ENCODE results near the gene DMD.

Gene DMD

DNA sequence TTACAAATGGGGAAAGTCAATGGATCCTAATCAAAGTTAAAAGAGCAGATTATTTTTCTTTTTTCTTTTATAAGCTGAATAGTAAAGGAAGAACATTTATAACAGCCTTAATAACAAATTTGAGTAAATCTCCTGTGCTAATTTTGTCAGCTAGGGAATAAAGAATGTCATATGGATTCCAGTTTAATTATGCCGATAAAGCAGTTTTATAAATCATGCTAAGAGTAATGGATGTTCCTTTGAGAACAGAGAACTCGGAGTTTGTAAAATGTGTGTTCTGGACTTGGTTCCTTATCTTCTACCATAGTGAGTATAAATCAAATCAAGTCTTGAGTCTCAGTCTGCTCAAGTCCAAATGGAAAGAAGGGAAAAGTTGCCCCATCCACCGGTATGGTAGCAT is 1959.2 kb downstream of the DMD start:
- TF ChIP-seq, protein P1, sequence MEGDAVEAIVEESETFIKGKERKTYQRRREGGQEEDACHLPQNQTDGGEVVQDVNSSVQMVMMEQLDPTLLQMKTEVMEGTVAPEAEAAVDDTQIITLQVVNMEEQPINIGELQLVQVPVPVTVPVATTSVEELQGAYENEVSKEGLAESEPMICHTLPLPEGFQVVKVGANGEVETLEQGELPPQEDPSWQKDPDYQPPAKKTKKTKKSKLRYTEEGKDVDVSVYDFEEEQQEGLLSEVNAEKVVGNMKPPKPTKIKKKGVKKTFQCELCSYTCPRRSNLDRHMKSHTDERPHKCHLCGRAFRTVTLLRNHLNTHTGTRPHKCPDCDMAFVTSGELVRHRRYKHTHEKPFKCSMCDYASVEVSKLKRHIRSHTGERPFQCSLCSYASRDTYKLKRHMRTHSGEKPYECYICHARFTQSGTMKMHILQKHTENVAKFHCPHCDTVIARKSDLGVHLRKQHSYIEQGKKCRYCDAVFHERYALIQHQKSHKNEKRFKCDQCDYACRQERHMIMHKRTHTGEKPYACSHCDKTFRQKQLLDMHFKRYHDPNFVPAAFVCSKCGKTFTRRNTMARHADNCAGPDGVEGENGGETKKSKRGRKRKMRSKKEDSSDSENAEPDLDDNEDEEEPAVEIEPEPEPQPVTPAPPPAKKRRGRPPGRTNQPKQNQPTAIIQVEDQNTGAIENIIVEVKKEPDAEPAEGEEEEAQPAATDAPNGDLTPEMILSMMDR (IDR thresholded peaks at IDR 0.05; ENCODE audit: low read depth, low read length), result no peak
- no peak overlapping the region for H3K4me3 ChIP-seq (ENCODE audit: low read depth, low read length)

DNA sequence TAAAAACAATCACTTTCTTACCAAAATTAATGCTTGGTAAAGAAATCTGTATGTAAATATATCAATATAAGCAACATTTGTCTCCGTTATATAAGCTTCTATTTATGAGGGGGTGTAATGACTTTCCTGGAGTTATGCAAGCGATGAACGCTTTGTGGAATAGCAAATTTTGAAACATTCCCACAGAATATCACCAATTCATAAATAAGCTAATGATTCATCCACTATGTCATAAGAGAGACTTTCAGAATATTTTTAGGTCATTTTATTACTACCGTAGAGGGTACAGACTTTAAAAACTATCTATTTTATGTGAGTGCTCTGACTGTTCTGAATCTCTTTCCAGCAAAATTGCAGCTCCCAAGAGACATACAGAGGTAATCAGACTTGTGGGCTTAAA is 1960.0 kb downstream of the DMD start:
- TF ChIP-seq, protein P1 (IDR thresholded peaks at IDR 0.05; ENCODE audit: low read depth, low read length), result no peak
- no peak overlapping the region for H3K4me3 ChIP-seq (ENCODE audit: low read depth, low read length)

DNA sequence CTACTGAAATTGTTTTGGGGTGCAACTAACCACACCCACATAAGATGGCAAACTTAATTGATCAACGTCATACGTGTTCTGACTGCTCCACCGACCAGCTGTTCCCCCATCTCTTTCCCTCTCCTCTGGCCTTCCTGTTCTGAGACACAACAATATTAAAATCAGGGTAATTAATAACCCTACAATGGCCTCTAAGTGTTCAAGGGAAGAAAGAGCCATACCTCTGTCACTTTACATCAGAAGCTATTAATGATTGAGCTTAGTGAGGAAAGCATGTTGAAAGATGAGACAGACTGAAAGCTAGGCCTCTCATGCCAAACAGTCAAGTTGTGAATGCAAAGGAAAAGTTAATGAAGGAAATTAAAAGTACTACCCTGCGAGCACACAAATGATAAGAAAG is 1965.6 kb downstream of the DMD start:
- H3K4me3 ChIP-seq (ENCODE audit: low read depth, low read length), result no peak overlapping the region
- TF ChIP-seq, protein P1 (IDR thresholded peaks at IDR 0.05; ENCODE audit: low read depth, low read length), result no peak

DNA sequence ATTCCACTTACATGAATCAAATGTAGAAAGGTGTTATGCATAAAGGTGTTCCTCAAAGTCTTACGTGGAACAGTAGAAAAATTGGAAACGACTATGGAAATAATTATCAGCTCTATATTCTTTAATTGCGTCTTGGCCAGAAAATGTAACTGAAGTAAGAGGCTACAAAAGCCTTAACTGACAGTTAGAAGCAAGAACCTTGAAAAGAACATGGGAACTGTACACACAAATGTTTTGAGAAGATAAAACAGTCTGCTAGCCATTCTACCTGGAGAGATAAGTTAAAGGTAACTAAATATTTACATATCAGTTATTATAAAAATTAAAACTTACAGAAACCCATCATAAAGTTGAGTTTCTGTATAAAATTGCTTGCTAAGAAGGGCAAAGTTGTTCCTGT is 1967.5 kb downstream of the DMD start:
- TF ChIP-seq, protein P1 (IDR thresholded peaks at IDR 0.05; ENCODE audit: low read depth, low read length), result no peak
- no peak overlapping the region for H3K4me3 ChIP-seq (ENCODE audit: low read depth, low read length)

DNA sequence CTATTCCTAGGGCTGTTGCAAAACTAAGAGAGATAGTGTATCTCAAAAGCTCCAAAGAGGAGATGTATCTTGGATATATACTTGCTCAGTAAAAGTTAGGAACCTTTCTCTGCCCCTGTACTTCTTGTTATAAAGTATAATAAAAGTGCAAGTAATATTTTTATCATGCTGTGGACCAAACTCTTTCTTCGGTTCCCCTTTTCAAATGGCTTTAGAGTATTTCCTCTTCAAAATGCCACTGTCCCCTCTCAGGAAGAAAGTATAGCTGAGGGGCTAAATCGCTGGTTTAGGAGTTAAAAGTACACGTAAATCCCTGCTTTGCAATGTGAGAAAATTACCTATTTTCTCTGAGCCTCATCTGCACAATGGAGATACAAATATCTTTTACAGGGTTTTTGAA is 1970.4 kb downstream of the DMD start:
- TF ChIP-seq, protein P1 (IDR thresholded peaks at IDR 0.05; ENCODE audit: low read depth, low read length), result no peak
- no peak overlapping the region for H3K4me3 ChIP-seq (ENCODE audit: low read depth, low read length)

DNA sequence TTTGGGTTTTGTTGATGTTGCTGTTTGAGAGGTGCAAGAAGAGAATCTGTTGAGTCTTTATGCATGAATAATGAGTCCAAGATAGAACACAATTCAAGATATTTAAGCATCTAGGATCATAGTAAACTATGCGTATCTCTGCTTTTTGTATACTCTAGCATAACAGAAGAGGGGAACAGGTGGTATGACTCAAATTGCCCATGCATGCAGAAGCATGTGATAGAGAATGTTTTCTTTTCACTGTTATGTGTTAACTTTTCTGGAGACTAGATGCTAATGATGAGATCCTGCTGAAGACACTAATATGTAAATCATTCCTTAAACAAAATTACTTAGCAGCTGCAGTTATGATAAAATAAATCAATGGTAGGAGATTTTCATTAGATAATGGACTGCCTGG is 1974.2 kb downstream of the DMD start:
- TF ChIP-seq, protein P1 (IDR thresholded peaks at IDR 0.05; ENCODE audit: low read depth, low read length), result no peak
- no peak overlapping the region for H3K4me3 ChIP-seq (ENCODE audit: low read depth, low read length)

DNA sequence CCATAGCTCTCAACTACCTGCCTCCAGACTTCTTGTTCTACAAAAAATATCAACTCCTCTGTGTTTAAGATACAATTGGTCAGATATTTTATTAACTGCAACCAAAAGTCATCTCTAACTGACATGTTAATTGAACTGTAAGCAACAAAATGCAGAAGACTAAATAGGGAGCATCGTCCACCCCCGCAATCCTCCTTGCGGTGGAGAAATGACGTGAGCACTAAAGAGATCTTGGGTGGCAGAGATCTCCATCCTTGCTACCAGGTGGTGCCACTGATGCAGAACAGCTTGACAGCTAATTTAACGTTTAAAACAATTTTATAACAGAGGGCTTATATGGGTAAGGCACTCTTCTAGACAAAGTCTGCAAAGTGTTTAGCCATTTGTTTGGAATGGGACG is 1975.1 kb downstream of the DMD start:
- H3K4me3 ChIP-seq (ENCODE audit: low read depth, low read length), result no peak overlapping the region
- TF ChIP-seq, protein P1 (IDR thresholded peaks at IDR 0.05; ENCODE audit: low read depth, low read length), result no peak

Measured in WI38 (cell line).